Measurements from ENCODE around the gene C4orf54.

C4orf54 gene

GRCh38 chr4:99647071-99647470, 10.6 kb downstream of the C4orf54 start:
- TF ChIP-seq, protein P1, sequence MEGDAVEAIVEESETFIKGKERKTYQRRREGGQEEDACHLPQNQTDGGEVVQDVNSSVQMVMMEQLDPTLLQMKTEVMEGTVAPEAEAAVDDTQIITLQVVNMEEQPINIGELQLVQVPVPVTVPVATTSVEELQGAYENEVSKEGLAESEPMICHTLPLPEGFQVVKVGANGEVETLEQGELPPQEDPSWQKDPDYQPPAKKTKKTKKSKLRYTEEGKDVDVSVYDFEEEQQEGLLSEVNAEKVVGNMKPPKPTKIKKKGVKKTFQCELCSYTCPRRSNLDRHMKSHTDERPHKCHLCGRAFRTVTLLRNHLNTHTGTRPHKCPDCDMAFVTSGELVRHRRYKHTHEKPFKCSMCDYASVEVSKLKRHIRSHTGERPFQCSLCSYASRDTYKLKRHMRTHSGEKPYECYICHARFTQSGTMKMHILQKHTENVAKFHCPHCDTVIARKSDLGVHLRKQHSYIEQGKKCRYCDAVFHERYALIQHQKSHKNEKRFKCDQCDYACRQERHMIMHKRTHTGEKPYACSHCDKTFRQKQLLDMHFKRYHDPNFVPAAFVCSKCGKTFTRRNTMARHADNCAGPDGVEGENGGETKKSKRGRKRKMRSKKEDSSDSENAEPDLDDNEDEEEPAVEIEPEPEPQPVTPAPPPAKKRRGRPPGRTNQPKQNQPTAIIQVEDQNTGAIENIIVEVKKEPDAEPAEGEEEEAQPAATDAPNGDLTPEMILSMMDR (conservative IDR thresholded peaks at IDR 0.05) = no peak
- no peak overlapping the region for H3K27ac ChIP-seq

DNA sequence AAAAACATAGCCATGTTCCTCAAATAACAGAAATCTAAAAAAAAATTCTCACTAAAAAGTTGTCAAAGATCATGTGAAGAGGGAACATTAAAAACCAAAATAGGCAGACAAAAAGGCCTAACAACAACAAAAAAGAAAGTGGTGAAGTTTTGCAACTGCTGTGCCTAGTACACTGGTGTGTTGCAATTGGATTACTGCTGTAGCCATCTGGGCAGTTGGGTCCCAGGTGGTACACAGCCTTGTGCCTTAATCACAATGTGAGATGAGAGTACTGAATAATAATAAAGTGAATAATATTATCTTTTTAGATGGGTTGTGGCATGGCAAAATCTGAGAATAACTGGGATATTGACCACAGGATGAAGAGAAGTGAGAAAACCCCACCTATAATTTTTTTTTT, 12.0 kb downstream of the C4orf54 start:
- TF ChIP-seq, protein P1 (conservative IDR thresholded peaks at IDR 0.05) = no peak
- no peak overlapping the region for H3K27ac ChIP-seq

DNA sequence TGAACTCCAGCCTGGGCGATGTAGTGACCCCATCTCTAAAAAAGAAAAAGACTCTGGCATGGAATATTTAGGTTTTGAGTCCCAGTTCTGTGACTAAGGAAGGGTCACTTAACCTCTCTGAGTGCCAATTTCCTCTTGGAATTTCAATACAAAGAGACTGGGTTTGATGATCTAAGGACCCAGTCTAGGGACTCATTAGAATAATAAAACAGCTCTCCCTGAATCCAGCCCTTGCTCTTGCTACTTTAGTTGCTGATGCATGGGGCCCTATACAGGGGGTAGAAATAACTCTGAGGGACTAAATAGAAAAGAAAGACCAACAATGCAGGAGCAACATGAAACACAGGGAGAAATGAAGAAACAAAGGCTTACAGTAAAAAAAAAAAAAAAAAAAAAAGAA, 12.6 kb downstream of the C4orf54 start:
- TF ChIP-seq, protein P1 (conservative IDR thresholded peaks at IDR 0.05) = no peak
- H3K27ac ChIP-seq = no peak overlapping the region

DNA sequence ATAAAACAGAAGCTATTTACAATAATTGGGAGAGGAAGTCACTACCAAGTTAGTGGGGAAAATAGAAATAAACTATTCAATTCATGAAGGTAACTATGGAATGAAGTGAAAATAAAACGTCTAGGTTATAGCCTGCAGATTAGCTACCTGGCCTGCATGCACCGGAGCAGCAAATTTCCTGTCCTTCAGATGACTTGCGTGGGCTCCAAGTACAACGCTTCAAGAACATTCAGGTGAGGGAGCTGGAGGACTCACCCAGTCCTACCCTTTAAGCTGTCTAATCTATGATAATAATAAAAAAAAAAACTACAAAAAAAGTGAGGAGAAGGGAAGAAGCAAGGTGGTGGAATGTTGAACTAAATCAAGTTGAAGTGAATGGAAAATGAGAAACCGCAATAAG, 13.2 kb downstream of the C4orf54 start:
- TF ChIP-seq, protein P1 (conservative IDR thresholded peaks at IDR 0.05) = no peak
- H3K27ac ChIP-seq = no peak overlapping the region

- no peak overlapping the region for H3K27ac ChIP-seq
- TF ChIP-seq, protein P1 (conservative IDR thresholded peaks at IDR 0.05) = no peak
Observed at GRCh38 chr4:99642725-99643489, 14.7 kb downstream of the C4orf54 start.

- TF ChIP-seq, protein P1 (conservative IDR thresholded peaks at IDR 0.05) = no peak
- H3K27ac ChIP-seq = no peak overlapping the region
Observed at GRCh38 chr4:99640676-99641075, 17.0 kb downstream of the C4orf54 start.

- no peak overlapping the region for H3K27ac ChIP-seq
- TF ChIP-seq, protein P1 (conservative IDR thresholded peaks at IDR 0.05) = no peak
Observed at GRCh38 chr4:99637174-99637573, 20.5 kb downstream of the C4orf54 start.
